ENCODE measurements around the gene CSK. TPM values are rescaled to one million over a fixed set of nuclear protein-coding genes. Genes with fewer than 3 reads are reported as not detected.

The CSK gene
- total RNA-seq, 4 donors from 2014 or later, result 59.7 to 176 (median 73.4) TPM

GRCh38 chr15:74826921-74827320 is 45.0 kb downstream of the CSK start:
- no peak overlapping the region for H3K27ac ChIP-seq
- H3K27me3 ChIP-seq, result peaks cover 33% of the 10 kb centered on the region
- in situ Hi-C loops (cut with MboI; ENCODE audit: low pct_ligation_motif_present in 1 of 4, low pct_unique_long_range_greater_than_20kb in 1 of 4, low sequenced_read_pairs in 3 of 4), result no loop called here

GRCh38 chr15:74827614-74828013 is 45.7 kb downstream of the CSK start:
- H3K36me3 ChIP-seq, result no peaks in the 10 kb centered on the region
- 63% methylated on average over 5 of the region's 5 CpGs; no CpG with 5 or more reads in 1 of the 2 donors for WGBS, 2 donors (ENCODE audit: low coverage in 1 of 2)
- peaks cover 4 to 23% (median 16%) of the 10 kb centered on the region in 4 donors for H3K4me1 ChIP-seq
- peaks cover 33% of the 10 kb centered on the region for H3K27me3 ChIP-seq
- H3K27ac ChIP-seq, result no peak overlapping the region
- no peaks in the 10 kb centered on the region for H3K9me3 ChIP-seq
- no peak overlapping the region for H3K4me3 ChIP-seq
- TF ChIP-seq CTCF (IDR thresholded peaks at IDR 0.05) (no peak), POLR2A (IDR thresholded peaks at IDR 0.05) (no peak), POLR2AphosphoS5 (IDR thresholded peaks at IDR 0.05) (no peak), EP300 (IDR thresholded peaks at IDR 0.05; ENCODE audit: low read depth) (no peak)
- intact Hi-C loops (cut with DNase I; ENCODE audit: low total_unique reads) (no loop called here), in situ Hi-C loops (cut with MboI; ENCODE audit: low pct_ligation_motif_present in 1 of 4, low pct_unique_long_range_greater_than_20kb in 1 of 4, low sequenced_read_pairs in 3 of 4) (no loop called here)
- no peak for DNase-seq

More at GRCh38 chr15:74826921-74827320, 45.0 kb downstream of the CSK start:
- Histone ChIP-seq H3K4me1 (peaks cover 4 to 17% (median 12%) of the 10 kb centered on the region in 4 donors), H3K4me3 (no peak overlapping the region), H3K9me3 (no peaks in the 10 kb centered on the region), H3K36me3 (no peaks in the 10 kb centered on the region)
- intact Hi-C loops (cut with DNase I; ENCODE audit: low total_unique reads), result no loop called here
- no peak for DNase-seq
- TF ChIP-seq EP300 (IDR thresholded peaks at IDR 0.05; ENCODE audit: low read depth) (no peak), POLR2A (IDR thresholded peaks at IDR 0.05) (no peak), CTCF (IDR thresholded peaks at IDR 0.05) (no peak), POLR2AphosphoS5 (IDR thresholded peaks at IDR 0.05) (no peak)
- WGBS, 2 donors (ENCODE audit: low coverage in 1 of 2), result 33% methylated on average over 21 of the region's 21 CpGs; no CpG with 5 or more reads in 1 of the 2 donors

GRCh38 chr15:74828835-74829234 is 47.0 kb downstream of the CSK start:
- peaks cover 4 to 24% (median 17%) of the 10 kb centered on the region in 4 donors for H3K4me1 ChIP-seq
- TF ChIP-seq EP300 (IDR thresholded peaks at IDR 0.05; ENCODE audit: low read depth) (no peak), CTCF (IDR thresholded peaks at IDR 0.05) (no peak), POLR2A (IDR thresholded peaks at IDR 0.05) (no peak), POLR2AphosphoS5 (IDR thresholded peaks at IDR 0.05) (no peak)
- no peak for DNase-seq
- no peak overlapping the region for H3K4me3 ChIP-seq
- intact Hi-C loops (cut with DNase I; ENCODE audit: low total_unique reads) (no loop called here), in situ Hi-C loops (cut with MboI; ENCODE audit: low pct_ligation_motif_present in 1 of 4, low pct_unique_long_range_greater_than_20kb in 1 of 4, low sequenced_read_pairs in 3 of 4) (no loop called here)
- no peak overlapping the region for H3K27ac ChIP-seq
- H3K36me3 ChIP-seq, result no peaks in the 10 kb centered on the region
- WGBS, 2 donors (ENCODE audit: low coverage in 1 of 2), result 77% methylated on average over 6 of the region's 6 CpGs; no CpG with 5 or more reads in 1 of the 2 donors
- no peaks in the 10 kb centered on the region for H3K9me3 ChIP-seq
- H3K27me3 ChIP-seq, result peaks cover 33% of the 10 kb centered on the region

- H3K9me3 ChIP-seq, result no peaks in the 10 kb centered on the region
- peaks cover 4 to 24% (median 17%) of the 10 kb centered on the region in 4 donors for H3K4me1 ChIP-seq
- intact Hi-C loops (cut with DNase I; ENCODE audit: low total_unique reads) (no loop called here), in situ Hi-C loops (cut with MboI; ENCODE audit: low pct_ligation_motif_present in 1 of 4, low pct_unique_long_range_greater_than_20kb in 1 of 4, low sequenced_read_pairs in 3 of 4) (no loop called here)
- H3K36me3 ChIP-seq, result no peaks in the 10 kb centered on the region
- DNase-seq, result no peak
- WGBS, 2 donors (ENCODE audit: low coverage in 1 of 2), result 52 to 100% methylated on average over 1 to 3 of the region's 3 CpGs
- H3K4me3 ChIP-seq, result no peak overlapping the region
- no peak for TF ChIP-seq EP300 (IDR thresholded peaks at IDR 0.05; ENCODE audit: low read depth)
- no peak for TF ChIP-seq POLR2A (IDR thresholded peaks at IDR 0.05)
- no peak for TF ChIP-seq POLR2AphosphoS5 (IDR thresholded peaks at IDR 0.05)
- no peak for TF ChIP-seq CTCF (IDR thresholded peaks at IDR 0.05)
- H3K27me3 ChIP-seq, result peaks cover 33% of the 10 kb centered on the region
- no peak overlapping the region for H3K27ac ChIP-seq
Observed at GRCh38 chr15:74829486-74829885, 47.6 kb downstream of the CSK start.

Data from transverse colon (tissue), 4 donors.